Skeletal muscle tissue (tissue), 4 donors: Measurements from ENCODE around the gene AHCY. TPM values are rescaled to one million over a fixed set of nuclear protein-coding genes. Genes with fewer than 3 reads are reported as not detected.
"Not testable (repeated sequence)": the region's sequence is repeated elsewhere in the genome, so short reads cannot be mapped to it uniquely, and the experiment has no call there.

Experiments
- H3K27ac ChIP-seq: one replicate; pipeline ENCODE4 v1.7.0; 2013; ENCODE audit warnings: mild to moderate bottlenecking, low read depth, low read length, inconsistent platforms
- H3K27me3 ChIP-seq, 3 donors: one replicate each; pipeline ENCODE4 v1.7.0; 2013; ENCODE audit warnings: low read length in 3 of 3; ENCODE audit not compliant: control insufficient read depth in 3 of 3, insufficient read depth in 3 of 3
- H3K36me3 ChIP-seq, 3 donors: one replicate each; pipeline ENCODE4 v1.7.0; 2013; ENCODE audit warnings: low read length in 3 of 3; ENCODE audit not compliant: control insufficient read depth in 3 of 3, insufficient read depth in 3 of 3
- H3K4me1 ChIP-seq, 3 donors: one replicate each; pipeline ENCODE4 v1.7.0; 2013; ENCODE audit warnings: low read length in 3 of 3, mild to moderate bottlenecking in 3 of 3; ENCODE audit not compliant: control insufficient read depth in 3 of 3, insufficient read depth in 3 of 3
- H3K4me3 ChIP-seq, 3 donors: one replicate each; pipeline ENCODE4 v1.7.0; 2013; ENCODE audit warnings: low read length in 3 of 3
- H3K9ac ChIP-seq, 3 donors: one replicate each; pipeline ENCODE4 v1.7.0; 2013; ENCODE audit warnings: low read length in 3 of 3, mild to moderate bottlenecking in 3 of 3, moderate library complexity in 2 of 3, low read depth in 1 of 3
- H3K9me3 ChIP-seq, 3 donors: one replicate each; pipeline ENCODE4 v1.7.0; 2013; ENCODE audit warnings: low read length in 3 of 3; ENCODE audit not compliant: control insufficient read depth in 3 of 3
- total RNA-seq: library from RNA; depleted of rRNA; stranded (reverse); fragments of >200 nt; gene quantifications from one replicate; pipeline ENCODE4 v1.2.3, GENCODE V29; 2014
- donor health status: Osteomylitis.

AHCY gene
- total RNA-seq, 1 donor from 2014 or later: 129 TPM

DNA sequence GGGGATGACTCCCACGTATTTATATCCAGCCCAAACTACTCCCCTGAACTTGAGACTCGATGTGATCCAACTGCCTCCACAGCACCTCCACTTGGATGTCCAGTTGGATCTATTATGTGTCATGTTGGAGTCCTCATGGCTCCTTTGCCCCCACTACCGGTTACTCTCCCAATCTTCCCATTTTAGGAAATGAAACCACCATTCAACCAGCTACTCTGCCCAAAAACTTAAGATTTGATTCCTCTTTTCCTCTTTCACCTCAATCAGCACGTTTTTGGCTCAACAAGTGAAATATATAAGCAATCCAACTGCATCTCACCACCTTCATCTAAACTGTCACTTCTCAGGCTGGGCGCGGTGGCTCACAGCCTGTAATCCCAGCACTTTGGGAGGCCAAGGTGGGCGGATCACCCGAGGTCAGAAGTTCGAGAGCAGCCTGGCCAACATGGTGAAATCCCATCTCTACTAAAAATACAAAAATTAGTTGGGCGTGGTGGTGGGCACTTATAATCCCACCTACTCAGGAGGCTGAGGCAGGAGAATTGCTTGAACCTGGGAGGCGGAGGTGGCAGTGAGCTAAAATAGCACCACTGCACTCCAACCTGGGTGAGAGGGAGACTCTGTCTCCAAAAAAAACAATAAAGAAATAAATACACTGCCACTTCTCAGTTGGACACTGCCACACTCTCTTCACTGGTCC, 3.4 kb downstream of the AHCY start:
- H3K4me3 ChIP-seq: no peak overlapping the region
- H3K27me3 ChIP-seq: no peaks in the 10 kb centered on the region
- H3K9me3 ChIP-seq: no peaks in the 10 kb centered on the region
- H3K36me3 ChIP-seq: peaks cover 6 to 8% (median 6%) of the 10 kb centered on the region in 3 donors
- H3K9ac ChIP-seq: no peak overlapping the region
- H3K4me1 ChIP-seq: peaks cover 19 to 24% (median 20%) of the 10 kb centered on the region in 3 donors
- no peak overlapping the region for H3K27ac ChIP-seq

GRCh38 chr20:34298294-34298784, 4.8 kb downstream of the AHCY start:
- not testable (repeated sequence) for H3K27me3 ChIP-seq, H3K9me3 ChIP-seq, H3K27ac ChIP-seq, H3K9ac ChIP-seq, H3K4me3 ChIP-seq
- Histone ChIP-seq H3K36me3 (peaks cover 14 to 21% (median 15%) of the 10 kb centered on the region in 3 donors), H3K4me1 (peaks cover 19 to 24% (median 20%) of the 10 kb centered on the region in 3 donors)

- Histone ChIP-seq H3K27ac (no peak overlapping the region), H3K4me1 (peaks cover 10 to 13% (median 11%) of the 10 kb centered on the region in 3 donors), H3K36me3 (peaks cover 29 to 39% (median 31%) of the 10 kb centered on the region in 3 donors)
Measured at GRCh38 chr20:34296468-34296867, 6.7 kb downstream of the AHCY start.

DNA sequence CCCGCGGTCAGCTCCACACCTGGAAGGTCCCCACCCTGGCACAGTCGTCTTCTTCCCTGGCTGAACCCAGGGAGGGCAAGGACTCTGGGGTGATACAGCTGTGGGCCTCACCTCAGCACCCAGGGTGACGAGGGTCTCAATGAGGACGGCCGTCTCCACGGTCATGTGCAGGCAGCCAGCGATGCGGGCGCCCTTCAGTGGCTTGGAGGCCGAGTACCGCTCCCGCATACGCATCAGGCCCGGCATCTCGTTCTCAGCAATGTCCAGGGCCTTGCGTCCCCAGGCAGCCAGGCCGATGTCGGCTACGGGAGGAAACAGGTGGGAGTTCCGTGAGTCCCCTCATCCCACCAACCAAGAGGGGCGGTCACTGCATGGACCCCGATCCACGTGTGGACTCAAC, 7.9 kb downstream of the AHCY start:
- H3K27me3 ChIP-seq: no peaks in the 10 kb centered on the region
- H3K36me3 ChIP-seq: peaks cover 41 to 50% (median 43%) of the 10 kb centered on the region in 3 donors

More at GRCh38 chr20:34296468-34296867, 6.7 kb downstream of the AHCY start:
- Histone ChIP-seq H3K4me3 (no peak overlapping the region), H3K9me3 (no peaks in the 10 kb centered on the region), H3K27me3 (no peaks in the 10 kb centered on the region), H3K9ac (no peak overlapping the region)

GRCh38 chr20:34294563-34294962, 8.6 kb downstream of the AHCY start:
- H3K4me3 ChIP-seq: no peak overlapping the region
- H3K4me1 ChIP-seq: no peaks in the 10 kb centered on the region
- no peak overlapping the region for H3K27ac ChIP-seq
- no peak overlapping the region for H3K9ac ChIP-seq
- H3K27me3 ChIP-seq: no peaks in the 10 kb centered on the region
- H3K36me3 ChIP-seq: peaks cover 47 to 56% (median 49%) of the 10 kb centered on the region in 3 donors
- no peaks in the 10 kb centered on the region for H3K9me3 ChIP-seq

More for the DNA sequence above, 7.9 kb downstream of the AHCY start:
- Histone ChIP-seq H3K9ac (no peak overlapping the region), H3K4me3 (no peak overlapping the region), H3K4me1 (peaks cover 0 to 2% (median 1%) of the 10 kb centered on the region in 3 donors), H3K27ac (no peak overlapping the region), H3K9me3 (no peaks in the 10 kb centered on the region)

DNA sequence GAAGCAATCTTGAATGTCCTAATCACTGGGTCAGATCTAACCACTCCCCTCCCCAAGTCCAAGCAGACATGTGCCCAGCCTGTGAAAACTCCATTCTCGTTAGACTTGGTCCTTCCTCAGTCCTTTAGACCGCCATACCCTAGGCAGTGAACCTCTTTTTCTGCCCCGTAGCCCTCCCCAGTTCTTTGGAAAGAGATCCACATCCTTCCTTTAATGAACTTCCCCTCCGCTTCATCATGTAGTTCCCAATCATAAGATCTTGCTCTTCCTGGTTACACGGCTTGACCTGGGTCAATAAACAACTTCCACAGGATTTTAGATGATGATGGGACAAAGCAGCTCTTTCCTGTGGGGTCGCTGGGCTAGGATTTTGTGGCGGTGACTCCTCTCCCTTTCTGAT, 9.6 kb downstream of the AHCY start:
- H3K4me1 ChIP-seq: no peaks in the 10 kb centered on the region
- no peaks in the 10 kb centered on the region for H3K9me3 ChIP-seq
- H3K9ac ChIP-seq: no peak overlapping the region
- H3K4me3 ChIP-seq: no peak overlapping the region
- peaks cover 47 to 56% (median 49%) of the 10 kb centered on the region in 3 donors for H3K36me3 ChIP-seq
- no peaks in the 10 kb centered on the region for H3K27me3 ChIP-seq
- H3K27ac ChIP-seq: no peak overlapping the region

DNA sequence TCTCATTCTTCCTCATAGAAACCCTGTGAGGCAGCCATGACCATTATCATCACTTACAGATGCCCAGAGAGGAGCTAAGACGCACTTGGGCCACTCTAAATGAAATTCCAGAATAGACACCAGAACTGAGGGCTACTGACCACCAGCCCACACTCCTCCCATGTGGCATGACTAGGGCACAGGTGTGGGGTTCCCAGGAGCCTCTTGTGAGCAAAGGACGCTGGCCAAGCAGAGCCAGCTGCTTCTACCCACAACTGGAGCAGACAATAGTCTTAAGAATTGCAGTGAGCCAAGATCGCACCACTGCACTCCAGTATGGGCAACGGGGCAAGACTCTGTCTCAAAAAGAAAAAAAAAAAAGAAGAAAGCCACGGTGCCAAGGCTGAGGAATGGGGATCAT, 10.0 kb downstream of the AHCY start:
- no peaks in the 10 kb centered on the region for H3K4me1 ChIP-seq
- peaks cover 50 to 57% (median 50%) of the 10 kb centered on the region in 3 donors for H3K36me3 ChIP-seq

GRCh38 chr20:34292496-34292895, 10.7 kb downstream of the AHCY start:
- peaks cover 56 to 63% (median 56%) of the 10 kb centered on the region in 3 donors for H3K36me3 ChIP-seq
- no peaks in the 10 kb centered on the region for H3K9me3 ChIP-seq
- no peak overlapping the region for H3K27ac ChIP-seq
- no peak overlapping the region for H3K4me3 ChIP-seq
- no peaks in the 10 kb centered on the region for H3K4me1 ChIP-seq
- H3K9ac ChIP-seq: no peak overlapping the region
- no peaks in the 10 kb centered on the region for H3K27me3 ChIP-seq

More for the DNA sequence above, 10.0 kb downstream of the AHCY start:
- no peak overlapping the region for H3K27ac ChIP-seq
- H3K9me3 ChIP-seq: no peaks in the 10 kb centered on the region
- no peak overlapping the region for H3K4me3 ChIP-seq
- no peak overlapping the region for H3K9ac ChIP-seq
- no peaks in the 10 kb centered on the region for H3K27me3 ChIP-seq

GRCh38 chr20:34290471-34290870, 12.7 kb downstream of the AHCY start:
- H3K9ac ChIP-seq: no peak overlapping the region
- no peaks in the 10 kb centered on the region for H3K27me3 ChIP-seq
- peaks cover 65 to 75% (median 68%) of the 10 kb centered on the region in 3 donors for H3K36me3 ChIP-seq

GRCh38 chr20:34287500-34287899, 15.7 kb downstream of the AHCY start:
- H3K9me3 ChIP-seq, H3K9ac ChIP-seq, H3K4me3 ChIP-seq, H3K27ac ChIP-seq, H3K27me3 ChIP-seq, H3K4me1 ChIP-seq: not testable (repeated sequence)
- peaks cover 62 to 67% (median 65%) of the 10 kb centered on the region in 3 donors for H3K36me3 ChIP-seq

More at GRCh38 chr20:34290471-34290870, 12.7 kb downstream of the AHCY start:
- Histone ChIP-seq H3K4me1 (no peaks in the 10 kb centered on the region), H3K9me3 (no peaks in the 10 kb centered on the region), H3K4me3 (no peak overlapping the region), H3K27ac (no peak overlapping the region)
